Smooth muscle cell of the brain vasculature (primary cell): ENCODE results near the gene OR2T8.
"Not testable (repeated sequence)": the region's sequence is repeated elsewhere in the genome, so short reads cannot be mapped to it uniquely, and the experiment has no call there.

Experiments
- DNase-seq: peaks from one replicate; pipeline ENCODE4 v3.0.0-alpha.2; 2012; ENCODE audit warnings: low read depth, low spot score

The OR2T8 gene

GRCh38 chr1:247919952-247920351 lies at the start of gene OR2T8:
TSS of gene OR2T8 (plus strand) at chr1:247920252. CDS start at chr1:247921018, 766 bp downstream.
- no peak for DNase-seq

- DNase-seq, result no peak
Observed at GRCh38 chr1:247883346-247883745, 36.7 kb upstream of the OR2T8 start.

GRCh38 chr1:247884797-247885413 lies 35.1 kb upstream of the OR2T8 start:
- DNase-seq, result no peak

GRCh38 chr1:247895163-247895637 lies 24.9 kb upstream of the OR2T8 start, which contains the start of gene OR2W3:
TSS of gene OR2W3 (plus strand) at chr1:247895587. CDS start at chr1:247895587, 0 bp downstream.
- no peak for DNase-seq

GRCh38 chr1:247895976-247896375 lies 24.1 kb upstream of the OR2T8 start:
- DNase-seq, result no peak

- no peak for DNase-seq
Observed at GRCh38 chr1:247904122-247904521, 15.9 kb upstream of the OR2T8 start.

- DNase-seq, result no peak
Observed at GRCh38 chr1:247905181-247905580, 14.9 kb upstream of the OR2T8 start.

GRCh38 chr1:247905910-247906503 lies 14.0 kb upstream of the OR2T8 start:
- DNase-seq, result no peak

GRCh38 chr1:247906504-247907047 lies 13.5 kb upstream of the OR2T8 start:
- no peak for DNase-seq

GRCh38 chr1:247908766-247909165 lies 11.3 kb upstream of the OR2T8 start:
- DNase-seq, result no peak

- no peak for DNase-seq
Observed at GRCh38 chr1:247913786-247914185, 6.3 kb upstream of the OR2T8 start.

- no peak for DNase-seq
Observed at GRCh38 chr1:247914941-247915662, 5.0 kb upstream of the OR2T8 start.

- DNase-seq, result no peak
Observed at GRCh38 chr1:247923941-247924340, 3.9 kb downstream of the OR2T8 start.

- no peak for DNase-seq
Observed at GRCh38 chr1:247924868-247925267, 4.8 kb downstream of the OR2T8 start, which contains the start of gene OR2AJ1. TSS of gene OR2AJ1 (plus strand) at chr1:247924889. CDS start at chr1:247933769, 8,880 bp downstream.

- DNase-seq, result no peak
Observed at GRCh38 chr1:247933989-247934388, 13.9 kb downstream of the OR2T8 start.

- no peak for DNase-seq
Observed at GRCh38 chr1:247935781-247936180, 15.7 kb downstream of the OR2T8 start.

GRCh38 chr1:247936415-247936814 lies 16.4 kb downstream of the OR2T8 start:
- DNase-seq, result no peak

- not testable (repeated sequence) for DNase-seq
Observed at GRCh38 chr1:247936965-247937734, 17.1 kb downstream of the OR2T8 start.

- DNase-seq, result no peak
Observed at GRCh38 chr1:247942624-247943023, 22.6 kb downstream of the OR2T8 start.

GRCh38 chr1:247948558-247948957 lies 28.5 kb downstream of the OR2T8 start, which contains the start of gene OR2L8:
TSS of gene OR2L8 (plus strand) at chr1:247948858. CDS start at chr1:247948858, 0 bp downstream.
- DNase-seq, result no peak

- DNase-seq, result no peak
Observed at GRCh38 chr1:247953408-247953807, 33.4 kb downstream of the OR2T8 start.
